ENCODE data around the gene OLFML2B. TPM values are rescaled to one million over a fixed set of nuclear protein-coding genes. Genes with fewer than 3 reads are reported as not detected.

Gene OLFML2B
- polyA plus RNA-seq, 1 of the 3 experiments (the other 2 are of a cell fraction): 7.3 TPM

GRCh38 chr1:162020150-162020549 lies 3.5 kb downstream of the OLFML2B start:
- Histone ChIP-seq H3K4me2 (peak overlapping the region; percentile 91; the same call in 1 of the 2 replicates), H3F3A (replicated peaks; ENCODE audit: insufficient read depth) (peaks cover 14% of the 10 kb centered on the region), H3K9me2 (no peaks in the 10 kb centered on the region), H3K79me2 (ENCODE audit: insufficient read depth) (no peaks in the 10 kb centered on the region), H3K4me3 (ENCODE audit: low read depth in 2 of 2, low read length in 1 of 2) (no peak overlapping the region; a peak in 1 of 4 replicates), H3K36me3 (replicated peaks in 1 of 2; ENCODE audit: control insufficient read depth in 1 of 2, insufficient read depth in 2 of 2, low read length in 1 of 2) (peaks cover 0 to 8% of the 10 kb centered on the region in 2 experiments), H3K9me3 (no peaks in the 10 kb centered on the region), H3K4me1 (ENCODE audit: control insufficient read depth in 1 of 2, insufficient read depth in 2 of 2, low read depth in 1 of 2, low read length in 1 of 2) (peaks cover 25 to 32% of the 10 kb centered on the region in 2 experiments), H3K9ac (no peak overlapping the region), H3K27ac (ENCODE audit: low read depth in 2 of 2, low read length in 1 of 2) (no peak overlapping the region; a peak in 1 of 4 replicates), H2AFZ (ENCODE audit: low read depth) (no peak overlapping the region), H4K20me1 (ENCODE audit: insufficient read depth) (no peaks in the 10 kb centered on the region), H3K27me3 (ENCODE audit: insufficient read depth) (no peaks in the 10 kb centered on the region)
- ChIA-PET POLR2A (no interaction called here), CTCF (interaction anchor here (1.3 kb wide), 1 partner anchor 17 kb away, joined by 5 read pairs; no protein-coding TSS in a partner anchor)
- DNase-seq: no peak
- 72% methylated on average over 2 of the region's 2 CpGs for WGBS (ENCODE audit: low lambda C conversion rate)
- TF ChIP-seq SMC3 (IDR thresholded peaks at IDR 0.05; ENCODE audit: low read depth, low read length): no peak
- no peak for TF ChIP-seq EZH2phosphoT487 (IDR thresholded peaks at IDR 0.05; ENCODE audit: borderline replicate concordance, low read depth)
- no peak for TF ChIP-seq ELF1 (IDR thresholded peaks at IDR 0.05)
- TF ChIP-seq RAD21 (IDR thresholded peaks at IDR 0.05; ENCODE audit: low read length): no peak
- no peak for TF ChIP-seq MXI1 (IDR thresholded peaks at IDR 0.05; ENCODE audit: low read depth, low read length)
- no peak for TF ChIP-seq RXRA (IDR thresholded peaks at IDR 0.05; ENCODE audit: borderline replicate concordance, low read depth)
- TF ChIP-seq, protein P1, sequence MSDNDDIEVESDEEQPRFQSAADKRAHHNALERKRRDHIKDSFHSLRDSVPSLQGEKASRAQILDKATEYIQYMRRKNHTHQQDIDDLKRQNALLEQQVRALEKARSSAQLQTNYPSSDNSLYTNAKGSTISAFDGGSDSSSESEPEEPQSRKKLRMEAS (IDR thresholded peaks at IDR 0.05; ENCODE audit: low read depth): no peak
- TF ChIP-seq CTCF (IDR thresholded peaks at IDR 0.05): no peak
- TF ChIP-seq USF2 (IDR thresholded peaks at IDR 0.05; ENCODE audit: borderline replicate concordance, low read depth, low read length): no peak
- TF ChIP-seq TAF1 (IDR thresholded peaks at IDR 0.05; ENCODE audit: borderline replicate concordance, low read depth, low read length): no peak
- no peak for TF ChIP-seq NRF1 (IDR thresholded peaks at IDR 0.05; ENCODE audit: low read depth, low read length)
- TF ChIP-seq RFX5 (IDR thresholded peaks at IDR 0.05; ENCODE audit: low read length): no peak

GRCh38 chr1:162019446-162019845 lies 4.2 kb downstream of the OLFML2B start:
- Histone ChIP-seq H3K4me2 (peak overlapping the region; percentile 91), H3K9me3 (no peaks in the 10 kb centered on the region), H3K27ac (ENCODE audit: low read depth in 2 of 2, low read length in 1 of 2) (peak overlapping the region in 1 of 2 experiments; percentile 57; a peak in 1 of 4 replicates), H2AFZ (ENCODE audit: low read depth) (no peak overlapping the region), H3F3A (replicated peaks; ENCODE audit: insufficient read depth) (peaks cover 14% of the 10 kb centered on the region), H3K79me2 (ENCODE audit: insufficient read depth) (no peaks in the 10 kb centered on the region), H3K36me3 (replicated peaks in 1 of 2; ENCODE audit: control insufficient read depth in 1 of 2, insufficient read depth in 2 of 2, low read length in 1 of 2) (peaks cover 6 to 8% of the 10 kb centered on the region in 2 experiments), H3K27me3 (ENCODE audit: insufficient read depth) (no peaks in the 10 kb centered on the region), H3K4me3 (ENCODE audit: low read depth in 2 of 2, low read length in 1 of 2) (no peak overlapping the region; a peak in 1 of 4 replicates), H4K20me1 (ENCODE audit: insufficient read depth) (no peaks in the 10 kb centered on the region), H3K9me2 (no peaks in the 10 kb centered on the region), H3K4me1 (ENCODE audit: control insufficient read depth in 1 of 2, insufficient read depth in 2 of 2, low read depth in 1 of 2, low read length in 1 of 2) (peaks cover 24 to 32% of the 10 kb centered on the region in 2 experiments), H3K9ac (no peak overlapping the region)
- ChIA-PET POLR2A (no interaction called here), CTCF (interaction anchor here (1.0 to 2.4 kb wide), 4 partner anchors 12 to 24 kb away, joined by 3 to 19 read pairs (median 6); no protein-coding TSS in a partner anchor)
- TF ChIP-seq RFX5 (IDR thresholded peaks at IDR 0.05; ENCODE audit: low read length): no peak
- no peak for TF ChIP-seq RAD21 (IDR thresholded peaks at IDR 0.05; ENCODE audit: low read length)
- TF ChIP-seq IRF3 (IDR thresholded peaks at IDR 0.05; ENCODE audit: low read depth, low read length): no peak
- TF ChIP-seq MEF2A (IDR thresholded peaks at IDR 0.05; ENCODE audit: borderline replicate concordance, low read depth): no peak
- TF ChIP-seq CHD2 (IDR thresholded peaks at IDR 0.05; ENCODE audit: low read length, partially characterized antibody): no peak
- no peak for DNase-seq
- WGBS (ENCODE audit: low lambda C conversion rate): 83% methylated on average over 3 of the region's 3 CpGs

Data from SK-N-SH (cell line).